A673 (cell line): ENCODE measurements around the gene RESP18. TPM values are rescaled to one million over a fixed set of nuclear protein-coding genes. Genes with fewer than 3 reads are reported as not detected.

Source experiments
- BruUV-seq: library from RNA; stranded (reverse); fragments of 400-500 nt; replicated peaks from 2 replicates; lab custom pipeline; 2021; lab: Mats Ljungman, UMichigan
- CTCF ChIA-PET: fragments of 300-600 bp; sonication (Branson Sonifier 250); formaldehyde crosslinking; loops from one replicate; lab custom pipeline; 2022; ENCODE audit warnings: antibody characterized with exemption; lab: Charles Lee
- POLR2A ChIA-PET: fragments of 300-600 bp; sonication (Branson Sonifier 250); formaldehyde crosslinking; loops from one replicate; lab custom pipeline; 2022; ENCODE audit warnings: antibody characterized with exemption; ENCODE audit not compliant: low non-redundant PET; lab: Charles Lee
- DNase-seq: peaks from one replicate; pipeline ENCODE4 v3.0.0-alpha.2; 2015; ENCODE audit warnings: low spot score
- H3K27ac ChIP-seq: fragments of 200-600 bp; sonication (generic); 2 replicates; pipeline ENCODE4 v1.5.1; 2016; ENCODE audit warnings: mixed run types, low read depth, mild to moderate bottlenecking, mixed read lengths, antibody characterized with exemption, low read length; ENCODE audit not compliant: poor library complexity, severe bottlenecking
- H3K27me3 ChIP-seq: fragments of 200-600 bp; sonication (generic); replicated peaks from 2 replicates; pipeline ENCODE4 v1.6.1; 2017; ENCODE audit warnings: mixed run types, low read depth, mild to moderate bottlenecking, mixed read lengths, antibody characterized with exemption, low read length; ENCODE audit not compliant: insufficient read depth, poor library complexity
- H3K36me3 ChIP-seq: fragments of 200-600 bp; sonication (generic); 2 replicates; pipeline ENCODE4 v1.6.1; 2016; ENCODE audit warnings: mixed run types, mild to moderate bottlenecking, mixed read lengths, antibody characterized with exemption, low read length; ENCODE audit not compliant: insufficient read depth, poor library complexity, severe bottlenecking
- H3K4me1 ChIP-seq: fragments of 200-600 bp; sonication (generic); 2 replicates; pipeline ENCODE4 v1.6.1; 2017; ENCODE audit warnings: mixed run types, mild to moderate bottlenecking, mixed read lengths, antibody characterized with exemption, low read length; ENCODE audit not compliant: insufficient read depth, poor library complexity, severe bottlenecking
- H3K4me3 ChIP-seq: fragments of 200-600 bp; sonication (generic); 2 replicates; pipeline ENCODE4 v1.5.1; 2016; ENCODE audit warnings: low read depth, mixed run types, mild to moderate bottlenecking, mixed read lengths, low read length; ENCODE audit not compliant: poor library complexity, severe bottlenecking
- H3K9me3 ChIP-seq: fragments of 200-600 bp; sonication (generic); 2 replicates; pipeline ENCODE4 v1.6.1; 2016; ENCODE audit warnings: mixed run types, low read depth, mild to moderate bottlenecking, mixed read lengths, antibody characterized with exemption, low read length; ENCODE audit not compliant: poor library complexity, severe bottlenecking
- EZH2 ChIP-seq: fragments of 200-600 bp; sonication (generic); IDR thresholded peaks from 2 replicates; pipeline ENCODE4 v1.6.1; 2017; ENCODE audit warnings: borderline replicate concordance, low read depth, mild to moderate bottlenecking, mixed read lengths, antibody characterized with exemption, low read length; ENCODE audit not compliant: poor library complexity, severe bottlenecking
- intact Hi-C: fragments of 100-400 bp; cut with micrococcal nuclease; formaldehyde crosslinking; loops from one replicate; pipeline ENCODE4 v1.10.0; 2022; ENCODE audit not compliant: unreplicated experiment
- total RNA-seq: library from RNA; stranded (reverse); gene quantifications from 2 replicates; pipeline ENCODE4 v1.2.3, GENCODE V29; 2021
- TF ChIP-seq, protein P1 (sequence below): fragments of 300-800, 200-600 bp; sonication (generic); conservative IDR thresholded peaks from 2 replicates; pipeline ENCODE4 v1.5.1; 2017; ENCODE audit warnings: low read depth, mild to moderate bottlenecking, antibody characterized with exemption, low read length, moderate library complexity, mixed read lengths

Gene RESP18
- total RNA-seq, 1 experiment from 2014 or later: not detected

DNA sequence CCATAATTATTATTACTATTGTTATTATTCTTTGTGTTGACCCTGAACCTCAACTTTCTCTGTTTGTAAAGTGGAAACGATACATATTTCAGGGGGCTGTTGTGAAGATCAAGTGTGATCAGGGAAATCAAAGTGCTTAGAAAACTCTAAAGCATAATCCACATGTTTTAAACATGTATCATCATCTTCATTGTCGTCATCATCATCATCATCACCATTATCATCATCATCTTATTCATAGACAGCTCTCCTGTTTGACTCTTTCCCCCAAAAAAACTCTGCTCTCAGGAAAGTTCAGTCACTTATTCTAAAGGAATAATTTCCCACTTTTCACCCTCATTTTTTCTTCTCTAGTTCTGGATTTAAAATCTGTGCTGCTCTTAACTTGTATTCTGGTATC, 28.3 kb downstream of the RESP18 start:
- BruUV-seq: no TSS peak
- TF ChIP-seq EZH2: no peak
- TF ChIP-seq, protein P1, sequence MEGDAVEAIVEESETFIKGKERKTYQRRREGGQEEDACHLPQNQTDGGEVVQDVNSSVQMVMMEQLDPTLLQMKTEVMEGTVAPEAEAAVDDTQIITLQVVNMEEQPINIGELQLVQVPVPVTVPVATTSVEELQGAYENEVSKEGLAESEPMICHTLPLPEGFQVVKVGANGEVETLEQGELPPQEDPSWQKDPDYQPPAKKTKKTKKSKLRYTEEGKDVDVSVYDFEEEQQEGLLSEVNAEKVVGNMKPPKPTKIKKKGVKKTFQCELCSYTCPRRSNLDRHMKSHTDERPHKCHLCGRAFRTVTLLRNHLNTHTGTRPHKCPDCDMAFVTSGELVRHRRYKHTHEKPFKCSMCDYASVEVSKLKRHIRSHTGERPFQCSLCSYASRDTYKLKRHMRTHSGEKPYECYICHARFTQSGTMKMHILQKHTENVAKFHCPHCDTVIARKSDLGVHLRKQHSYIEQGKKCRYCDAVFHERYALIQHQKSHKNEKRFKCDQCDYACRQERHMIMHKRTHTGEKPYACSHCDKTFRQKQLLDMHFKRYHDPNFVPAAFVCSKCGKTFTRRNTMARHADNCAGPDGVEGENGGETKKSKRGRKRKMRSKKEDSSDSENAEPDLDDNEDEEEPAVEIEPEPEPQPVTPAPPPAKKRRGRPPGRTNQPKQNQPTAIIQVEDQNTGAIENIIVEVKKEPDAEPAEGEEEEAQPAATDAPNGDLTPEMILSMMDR: no peak
- Histone ChIP-seq H3K9me3 (no peaks in the 10 kb centered on the region), H3K4me1 (no peaks in the 10 kb centered on the region), H3K27ac (no peak overlapping the region), H3K27me3 (peaks cover 88% of the 10 kb centered on the region), H3K36me3 (no peaks in the 10 kb centered on the region), H3K4me3 (no peak overlapping the region)
- CTCF ChIA-PET: no interaction called here
- DNase-seq: no peak
- POLR2A ChIA-PET: no interaction called here
- intact Hi-C loops: no loop called here

DNA sequence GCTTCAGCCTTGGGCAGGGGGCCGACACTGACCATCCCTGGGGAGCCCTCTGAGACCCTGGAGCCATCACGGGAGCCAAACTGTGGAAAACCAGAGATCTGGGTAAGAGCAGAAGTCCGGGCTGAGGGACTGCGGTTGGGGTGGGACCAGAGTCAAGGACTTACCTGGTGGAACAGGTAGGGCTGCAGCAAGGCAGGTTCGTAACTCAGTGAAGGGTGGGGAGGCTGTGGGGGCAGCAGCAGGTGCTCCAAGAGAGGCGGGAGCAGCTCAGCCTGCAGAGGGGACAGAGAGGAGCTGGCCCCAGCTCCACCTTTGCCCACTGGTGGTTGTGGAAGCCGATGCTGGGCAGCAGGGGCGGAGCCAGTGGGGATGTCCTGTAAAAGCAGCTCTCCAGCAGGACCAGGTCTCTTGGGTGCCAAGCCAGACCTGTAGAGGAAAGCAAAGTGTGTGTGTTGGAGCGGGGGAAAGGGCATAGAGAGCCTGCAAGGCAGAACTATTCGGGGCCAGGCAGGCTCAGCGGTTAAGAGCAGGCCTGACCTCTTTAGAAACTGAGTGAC, 30.1 kb downstream of the RESP18 start:
- Histone ChIP-seq H3K4me1 (no peaks in the 10 kb centered on the region), H3K9me3 (no peaks in the 10 kb centered on the region), H3K27me3 (peaks cover 76% of the 10 kb centered on the region), H3K4me3 (no peak overlapping the region), H3K27ac (no peak overlapping the region), H3K36me3 (no peaks in the 10 kb centered on the region)
- BruUV-seq: no TSS peak
- ChIA-PET CTCF (no interaction called here), POLR2A (no interaction called here)
- TF ChIP-seq, protein P1: no peak
- no peak for TF ChIP-seq EZH2
- DNase-seq: no peak
- intact Hi-C loops: no loop called here

DNA sequence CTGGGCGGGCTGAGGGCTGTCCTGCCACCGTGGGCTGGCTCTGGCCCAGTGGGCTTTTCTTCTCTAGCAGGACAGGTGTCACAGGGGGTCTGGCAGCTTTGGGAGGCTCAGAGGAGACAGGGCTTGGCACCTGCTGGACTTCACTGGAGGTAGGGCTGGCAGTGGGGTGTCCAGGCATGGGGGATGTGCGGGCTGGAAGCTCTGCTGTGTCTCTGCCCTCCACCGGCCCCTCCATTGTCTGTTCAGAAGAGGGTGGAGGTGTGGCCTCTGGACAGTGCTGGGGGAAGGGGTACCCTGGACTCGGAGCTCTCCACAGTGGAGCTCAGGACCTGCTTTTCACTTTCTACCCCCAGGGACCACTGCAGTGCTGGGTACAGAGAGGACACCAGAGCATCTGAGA, 32.5 kb downstream of the RESP18 start:
- intact Hi-C loops: no loop called here
- TF ChIP-seq EZH2: no peak
- TF ChIP-seq, protein P1: no peak
- H3K36me3 ChIP-seq: no peaks in the 10 kb centered on the region
- ChIA-PET CTCF (no interaction called here), POLR2A (no interaction called here)
- DNase-seq: no peak
- H3K27me3 ChIP-seq: peaks cover 63% of the 10 kb centered on the region
- H3K9me3 ChIP-seq: no peaks in the 10 kb centered on the region
- H3K4me1 ChIP-seq: no peaks in the 10 kb centered on the region
- H3K27ac ChIP-seq: no peak overlapping the region
- no peak overlapping the region for H3K4me3 ChIP-seq
- no TSS peak for BruUV-seq
